ENCODE results near the gene CFAP299.

CFAP299 gene

GRCh38 chr4:80705311-80705710 is 369.8 kb downstream of the CFAP299 start:
- ATAC-seq (ENCODE audit: low read depth) (no peak), DNase-seq (ENCODE audit: low spot score) (no peak)
- Histone ChIP-seq H3K4me1 (ENCODE audit: insufficient read depth, poor library complexity, severe bottlenecking) (no peaks in the 10 kb centered on the region), H3K27ac (ENCODE audit: poor library complexity, severe bottlenecking) (no peak overlapping the region), H3K4me3 (ENCODE audit: severe bottlenecking) (no peak overlapping the region), H3K36me3 (ENCODE audit: low read depth) (no peaks in the 10 kb centered on the region), H3K9me3 (ENCODE audit: severe bottlenecking) (no peaks in the 10 kb centered on the region), H3K27me3 (ENCODE audit: insufficient read depth, poor library complexity, severe bottlenecking) (no peaks in the 10 kb centered on the region)
- no peak for TF ChIP-seq CTCF (IDR thresholded peaks at IDR 0.05; ENCODE audit: poor library complexity, severe bottlenecking)

GRCh38 chr4:80709082-80709869 is 373.7 kb downstream of the CFAP299 start:
- Histone ChIP-seq H3K36me3 (ENCODE audit: low read depth) (no peaks in the 10 kb centered on the region), H3K4me3 (ENCODE audit: severe bottlenecking) (no peak overlapping the region), H3K9me3 (ENCODE audit: severe bottlenecking) (no peaks in the 10 kb centered on the region), H3K27ac (ENCODE audit: poor library complexity, severe bottlenecking) (no peak overlapping the region), H3K27me3 (ENCODE audit: insufficient read depth, poor library complexity, severe bottlenecking) (no peaks in the 10 kb centered on the region), H3K4me1 (ENCODE audit: insufficient read depth, poor library complexity, severe bottlenecking) (no peaks in the 10 kb centered on the region)
- TF ChIP-seq CTCF (IDR thresholded peaks at IDR 0.05; ENCODE audit: poor library complexity, severe bottlenecking): no peak
- DNase-seq (ENCODE audit: low spot score) (no peak), ATAC-seq (ENCODE audit: low read depth) (no peak)

GRCh38 chr4:80710748-80711451 is 375.4 kb downstream of the CFAP299 start:
- ATAC-seq (ENCODE audit: low read depth): no peak
- DNase-seq (ENCODE audit: low spot score): no peak
- H3K27me3 ChIP-seq (ENCODE audit: insufficient read depth, poor library complexity, severe bottlenecking): no peaks in the 10 kb centered on the region
- no peak overlapping the region for H3K27ac ChIP-seq (ENCODE audit: poor library complexity, severe bottlenecking)
- H3K36me3 ChIP-seq (ENCODE audit: low read depth): no peaks in the 10 kb centered on the region
- no peak overlapping the region for H3K4me3 ChIP-seq (ENCODE audit: severe bottlenecking)
- no peaks in the 10 kb centered on the region for H3K4me1 ChIP-seq (ENCODE audit: insufficient read depth, poor library complexity, severe bottlenecking)
- no peak for TF ChIP-seq CTCF (IDR thresholded peaks at IDR 0.05; ENCODE audit: poor library complexity, severe bottlenecking)
- H3K9me3 ChIP-seq (ENCODE audit: severe bottlenecking): no peaks in the 10 kb centered on the region

DNA sequence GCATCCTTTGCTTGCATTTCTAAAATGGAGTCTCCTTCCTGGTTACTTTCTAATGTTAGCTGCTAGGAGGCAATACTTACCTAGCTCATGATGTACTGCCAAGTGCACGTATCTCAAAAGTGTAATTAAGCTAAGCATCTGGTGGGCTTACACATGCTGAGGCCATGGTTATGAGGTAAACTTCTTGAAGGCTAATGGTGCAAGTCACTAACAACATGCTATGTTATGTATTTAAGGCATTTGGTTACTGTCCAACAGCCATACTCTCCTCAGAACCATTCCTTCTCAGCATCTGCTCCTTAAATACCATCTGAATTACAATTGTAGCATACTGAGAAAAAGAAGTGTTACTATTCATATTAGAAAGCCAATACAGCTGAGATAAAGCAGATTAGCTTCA is 376.4 kb downstream of the CFAP299 start:
- Histone ChIP-seq H3K4me1 (ENCODE audit: insufficient read depth, poor library complexity, severe bottlenecking) (no peaks in the 10 kb centered on the region), H3K4me3 (ENCODE audit: severe bottlenecking) (no peak overlapping the region), H3K27ac (ENCODE audit: poor library complexity, severe bottlenecking) (no peak overlapping the region), H3K9me3 (ENCODE audit: severe bottlenecking) (no peaks in the 10 kb centered on the region), H3K36me3 (ENCODE audit: low read depth) (no peaks in the 10 kb centered on the region), H3K27me3 (ENCODE audit: insufficient read depth, poor library complexity, severe bottlenecking) (no peaks in the 10 kb centered on the region)
- ATAC-seq (ENCODE audit: low read depth) (no peak), DNase-seq (ENCODE audit: low spot score) (no peak)
- TF ChIP-seq CTCF (IDR thresholded peaks at IDR 0.05; ENCODE audit: poor library complexity, severe bottlenecking): no peak

DNA sequence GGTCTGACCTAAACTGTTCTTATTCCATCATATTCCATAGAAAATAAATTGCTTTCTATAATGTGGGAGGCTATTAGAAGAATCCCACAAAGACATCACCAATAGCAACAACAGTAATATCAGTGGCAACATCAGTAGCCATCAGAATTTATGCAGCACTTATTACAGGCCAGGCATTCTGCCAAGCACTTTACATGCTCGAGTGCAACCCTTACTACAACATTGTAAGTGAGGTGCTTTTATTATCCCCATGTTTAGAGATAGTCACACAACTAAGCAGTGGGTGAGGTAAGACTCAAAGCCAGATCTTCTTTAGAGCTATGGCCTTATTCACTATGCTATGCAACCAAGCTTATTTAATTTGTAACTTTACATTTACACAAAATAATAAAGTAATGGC is 377.9 kb downstream of the CFAP299 start:
- Histone ChIP-seq H3K9me3 (ENCODE audit: severe bottlenecking) (no peaks in the 10 kb centered on the region), H3K36me3 (ENCODE audit: low read depth) (no peaks in the 10 kb centered on the region), H3K27ac (ENCODE audit: poor library complexity, severe bottlenecking) (no peak overlapping the region), H3K4me1 (ENCODE audit: insufficient read depth, poor library complexity, severe bottlenecking) (no peaks in the 10 kb centered on the region), H3K4me3 (ENCODE audit: severe bottlenecking) (no peak overlapping the region), H3K27me3 (ENCODE audit: insufficient read depth, poor library complexity, severe bottlenecking) (no peaks in the 10 kb centered on the region)
- DNase-seq (ENCODE audit: low spot score) (no peak), ATAC-seq (ENCODE audit: low read depth) (no peak)
- TF ChIP-seq CTCF (IDR thresholded peaks at IDR 0.05; ENCODE audit: poor library complexity, severe bottlenecking): no peak

Measured in RWPE2 (cell line).